Activated effector memory CD4-positive, alpha-beta T cell treated with anti-CD3 and anti-CD28 coated beads, Interleukin-2, amount 50 U/mL, for 16 hours (primary cell): ENCODE measurements around the gene ZBTB7A.

Experiments
- DNase-seq: peaks from one replicate; pipeline ENCODE4 v3.0.0-alpha.2; 2020

Gene ZBTB7A

GRCh38 chr19:4052114-4052992, 14.3 kb downstream of the ZBTB7A start:
- DNase-seq: no peak

- no peak for DNase-seq
These were observed 15.3 kb downstream of the ZBTB7A start for GRCh38 chr19:4051175-4052101.

- DNase-seq: no peak
These were observed 17.3 kb downstream of the ZBTB7A start for GRCh38 chr19:4049432-4049831.

DNA sequence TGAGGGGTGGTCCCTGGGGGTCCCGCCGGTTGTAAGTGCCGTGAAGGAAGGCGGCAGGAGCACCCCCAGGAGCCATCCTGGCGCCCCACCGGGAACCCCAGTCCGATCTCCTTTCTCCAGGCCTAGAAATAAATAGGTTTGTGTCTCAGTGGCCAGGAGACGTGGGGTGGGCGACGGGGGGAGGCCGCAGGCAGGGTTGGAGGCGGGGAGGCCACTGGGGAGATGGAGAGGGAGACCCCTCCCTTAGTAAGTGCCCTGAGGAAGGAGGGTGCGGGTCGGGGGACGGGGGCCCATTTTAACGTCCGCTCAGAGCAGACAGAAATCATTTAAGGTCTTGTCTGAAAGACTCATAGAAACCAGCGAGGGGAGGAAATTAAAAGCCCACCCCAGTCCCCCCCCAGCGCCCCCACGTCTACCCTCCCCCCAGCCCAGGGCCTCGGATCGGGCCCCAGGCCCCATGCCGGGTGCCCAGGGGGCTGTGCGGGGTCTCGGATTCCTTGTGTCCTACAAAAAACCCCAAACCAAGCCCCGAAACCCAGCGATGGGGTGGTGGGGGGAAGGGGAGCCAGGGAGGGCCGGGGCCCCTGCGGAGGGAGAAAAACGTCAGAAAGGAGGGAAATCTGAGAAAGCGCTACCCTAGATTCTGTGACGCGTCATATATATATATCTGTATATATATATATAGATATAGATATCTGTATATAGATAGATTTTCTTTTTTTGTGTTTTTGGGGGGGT, 19.6 kb downstream of the ZBTB7A start:
- no peak for DNase-seq

GRCh38 chr19:4046362-4046691, 20.4 kb downstream of the ZBTB7A start:
- DNase-seq: no peak

DNA sequence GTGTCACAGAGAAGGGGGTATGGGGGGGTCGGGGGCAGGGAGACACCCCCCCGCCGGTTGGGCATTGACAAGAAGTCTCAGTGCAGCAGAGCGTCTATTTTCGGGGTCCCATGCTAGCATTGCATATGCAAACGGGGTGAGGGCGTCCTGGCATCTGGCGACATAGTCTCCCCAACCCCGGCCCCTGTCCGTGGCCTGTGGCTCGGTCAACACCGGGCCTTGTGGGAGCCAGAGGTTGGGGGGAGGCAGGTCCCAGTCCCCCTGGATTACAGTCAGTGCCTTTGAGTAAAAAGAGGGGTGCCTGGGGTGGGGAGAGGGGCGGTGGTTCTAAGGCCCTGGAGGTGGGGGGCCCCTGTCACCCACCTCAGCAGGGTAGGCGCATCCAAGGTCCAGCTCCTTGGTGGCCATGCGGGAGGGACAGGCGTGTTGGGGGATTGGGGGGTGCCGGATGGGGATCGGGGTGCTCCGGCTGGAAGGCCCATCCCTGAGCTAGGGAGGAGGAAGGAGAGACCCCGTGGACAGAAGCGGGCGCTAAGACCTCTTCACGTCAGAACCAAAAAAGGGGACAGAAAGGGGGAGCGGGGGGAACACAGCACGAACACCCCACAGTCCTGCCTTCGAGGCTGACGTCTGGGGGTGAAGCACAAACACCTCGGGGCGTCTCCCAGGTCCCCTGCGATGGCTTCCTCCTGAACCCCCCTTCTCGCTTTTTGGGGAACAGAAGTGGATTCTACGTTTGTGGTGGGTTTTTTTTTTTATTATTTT, 20.9 kb downstream of the ZBTB7A start:
- no peak for DNase-seq

- DNase-seq: no peak
These were observed 21.7 kb downstream of the ZBTB7A start for GRCh38 chr19:4044990-4045465.

- no peak for DNase-seq
These were observed 22.6 kb downstream of the ZBTB7A start for GRCh38 chr19:4043966-4044715.

GRCh38 chr19:4043401-4043800, 23.3 kb downstream of the ZBTB7A start:
- DNase-seq: no peak

- DNase-seq: no peak
These were observed 24.0 kb downstream of the ZBTB7A start for GRCh38 chr19:4042731-4043082.

DNA sequence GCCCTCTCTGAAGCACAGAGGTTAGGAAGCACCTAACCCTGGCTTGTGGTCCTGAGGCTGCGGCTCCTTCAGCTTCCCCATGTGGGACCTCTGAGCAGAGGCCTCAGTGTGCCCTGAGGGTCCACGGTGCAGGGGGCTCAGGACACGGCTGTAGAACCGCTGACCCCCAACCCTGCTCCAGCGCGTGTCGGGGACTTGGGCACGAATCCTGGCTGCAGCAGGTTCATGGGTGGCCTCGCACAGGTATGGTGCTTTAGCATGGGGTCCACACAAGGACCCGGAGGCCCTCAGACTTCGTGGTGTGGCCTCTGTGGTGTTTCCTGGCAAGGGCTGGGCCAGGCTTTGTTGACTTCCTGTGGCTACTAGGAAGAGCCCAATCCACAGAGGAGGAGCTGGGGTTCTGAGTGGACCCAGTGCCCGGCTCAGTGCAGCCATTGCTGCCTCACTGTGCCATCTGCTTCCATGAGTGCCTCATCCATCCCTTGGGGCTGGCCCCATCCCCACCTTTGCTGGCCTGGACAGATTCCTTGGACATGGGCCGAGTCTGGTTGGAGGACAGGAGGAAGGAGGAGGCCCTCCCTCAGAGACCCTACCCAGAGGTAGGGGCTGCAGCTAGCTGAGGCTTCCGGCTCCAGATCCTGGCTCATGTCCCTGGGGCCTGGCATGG, 24.5 kb downstream of the ZBTB7A start:
- no peak for DNase-seq

DNA sequence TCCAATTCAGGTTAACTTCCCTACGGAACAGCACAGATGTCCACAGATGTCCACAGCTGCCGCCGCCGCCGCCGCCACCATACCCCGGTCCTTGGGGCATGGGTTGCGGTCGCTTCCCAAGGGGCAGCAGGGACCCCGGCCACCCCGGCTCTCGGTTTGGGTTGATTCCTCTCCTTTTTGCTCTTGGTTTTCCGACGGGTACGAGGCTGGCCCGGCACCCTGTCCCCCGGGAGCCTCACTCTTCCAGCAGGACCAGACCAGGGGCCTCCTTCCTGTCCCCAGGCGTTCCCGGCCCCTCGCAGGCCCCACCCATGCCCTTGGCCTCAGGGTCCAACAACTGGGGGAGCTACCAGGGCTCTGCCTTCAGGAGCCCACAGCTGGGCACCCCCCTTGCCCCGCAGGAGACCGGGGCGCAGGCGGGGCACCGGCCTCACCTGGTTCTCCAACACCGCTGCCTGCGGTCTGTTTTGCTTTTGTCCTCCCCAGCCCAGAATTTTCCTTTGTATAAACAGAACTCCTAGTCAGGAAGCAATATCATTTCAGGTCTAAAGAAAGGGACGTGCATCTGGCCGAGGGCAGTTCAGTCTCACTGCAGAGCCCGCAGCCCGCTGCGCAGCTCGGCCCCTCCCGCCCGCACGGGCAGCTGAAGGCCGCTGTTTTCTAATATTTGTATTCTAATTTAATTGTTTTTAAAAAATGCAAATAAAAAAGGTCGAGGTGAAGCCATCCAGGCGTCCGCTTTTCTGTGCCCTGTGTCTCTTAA, 27.9 kb downstream of the ZBTB7A start:
- no peak for DNase-seq

- no peak for DNase-seq
These were observed 28.6 kb downstream of the ZBTB7A start for GRCh38 chr19:4038057-4038456.

- no peak for DNase-seq
These were observed 29.3 kb downstream of the ZBTB7A start for GRCh38 chr19:4037301-4037949.

- no peak for DNase-seq
These were observed 30.0 kb downstream of the ZBTB7A start for GRCh38 chr19:4036576-4037300.

GRCh38 chr19:4035582-4035981, 31.1 kb downstream of the ZBTB7A start:
- DNase-seq: no peak

- no peak for DNase-seq
These were observed 31.6 kb downstream of the ZBTB7A start for GRCh38 chr19:4035018-4035566.
